Stimulated activated CD4-positive, alpha-beta T cell treated with anti-CD3 and anti-CD28 coated beads, Interleukin-12 subunit alpha, Interleukin-12 subunit beta, amount 100 ng/mL, for 48 hours (primary cell): ENCODE data around the gene MS4A10.

ENCODE experiments used
- DNase-seq, 3 donors: peaks; one replicate each; pipeline ENCODE4 v3.0.0-alpha.2; 2020; ENCODE audit warnings: low read depth in 2 of 3, low spot score in 1 of 3

Gene MS4A10

GRCh38 chr11:60786811-60787567, 1.9 kb downstream of the MS4A10 start:
- no peak for DNase-seq

GRCh38 chr11:60788401-60789125, 3.4 kb downstream of the MS4A10 start:
- DNase-seq = no peak

- DNase-seq = no peak
Measured at GRCh38 chr11:60790726-60791125, 5.6 kb downstream of the MS4A10 start.

- DNase-seq = no peak
Measured at GRCh38 chr11:60791153-60791933, 6.2 kb downstream of the MS4A10 start.

- DNase-seq = no peak
Measured at GRCh38 chr11:60792521-60792920, 7.4 kb downstream of the MS4A10 start.

GRCh38 chr11:60795291-60795690, 10.2 kb downstream of the MS4A10 start:
- DNase-seq = no peak

- DNase-seq = no peak
Measured at GRCh38 chr11:60797846-60798630, 12.9 kb downstream of the MS4A10 start.

GRCh38 chr11:60798631-60799030, 13.5 kb downstream of the MS4A10 start:
- no peak for DNase-seq

- DNase-seq = no peak
Measured at GRCh38 chr11:60801194-60801593, 16.1 kb downstream of the MS4A10 start.

- no peak for DNase-seq
Measured at GRCh38 chr11:60803273-60803936, 18.3 kb downstream of the MS4A10 start.

- no peak for DNase-seq
Measured at GRCh38 chr11:60809249-60809648, 24.1 kb downstream of the MS4A10 start.

GRCh38 chr11:60809691-60810090, 24.6 kb downstream of the MS4A10 start:
- no peak for DNase-seq

- no peak for DNase-seq
Measured at GRCh38 chr11:60810151-60810550, 25.0 kb downstream of the MS4A10 start.

GRCh38 chr11:60810569-60810968, 25.4 kb downstream of the MS4A10 start:
- DNase-seq = no peak

GRCh38 chr11:60813324-60813723, 28.2 kb downstream of the MS4A10 start:
- DNase-seq = no peak

- no peak for DNase-seq
Measured at GRCh38 chr11:60814112-60814511, 29.0 kb downstream of the MS4A10 start.

GRCh38 chr11:60816590-60817157, 31.5 kb downstream of the MS4A10 start:
- DNase-seq = no peak

- DNase-seq = no peak
Measured at GRCh38 chr11:60818057-60818456, 32.9 kb downstream of the MS4A10 start.

- no peak for DNase-seq
Measured at GRCh38 chr11:60821827-60822599, 36.9 kb downstream of the MS4A10 start.
